Thymus (tissue), 14 donors: ENCODE data around the gene POLR3C. TPM values are rescaled to one million over a fixed set of nuclear protein-coding genes. Genes with fewer than 3 reads are reported as not detected.
A peak's percentile ranks its signal among the peaks of the same experiment; 100 is the strongest.

ENCODE experiments used
- DNase-seq, 9 donors: peaks; one replicate each; pipeline ENCODE4 v3.0.0-alpha.2; 2013; ENCODE audit warnings: low spot score in 9 of 9, low read depth in 6 of 9, missing footprints in 1 of 9
- H3K27ac ChIP-seq, 2 donors: one replicate each; pipeline ENCODE4 v1.5.1; 2013; ENCODE audit warnings: control low read depth in 1 of 2, low read depth in 1 of 2, low read length in 1 of 2, mild to moderate bottlenecking in 1 of 2, moderate library complexity in 1 of 2
- H3K27me3 ChIP-seq, 2 donors: one replicate each; pipeline ENCODE4 v1.5.1; 2013; ENCODE audit warnings: low read length in 1 of 2; ENCODE audit not compliant: control insufficient read depth in 2 of 2, insufficient read depth in 1 of 2
- H3K36me3 ChIP-seq, 2 donors: one replicate each; pipeline ENCODE4 v1.5.1; 2013; ENCODE audit warnings: low read length in 1 of 2, mild to moderate bottlenecking in 1 of 2, moderate library complexity in 1 of 2; ENCODE audit not compliant: control insufficient read depth in 2 of 2, insufficient read depth in 2 of 2
- H3K4me1 ChIP-seq, 2 donors: one replicate each; pipeline ENCODE4 v1.5.1; 2013; ENCODE audit warnings: low read length in 2 of 2; ENCODE audit not compliant: control insufficient read depth in 2 of 2, insufficient read depth in 2 of 2
- H3K4me3 ChIP-seq, 2 donors: one replicate each; pipeline ENCODE4 v1.5.1; 2013; ENCODE audit warnings: low read length in 2 of 2, control low read depth in 1 of 2, mild to moderate bottlenecking in 1 of 2
- H3K9me3 ChIP-seq, 2 donors: one replicate each; pipeline ENCODE4 v1.5.1; 2013; ENCODE audit warnings: low read length in 1 of 2, mild to moderate bottlenecking in 1 of 2; ENCODE audit not compliant: control insufficient read depth in 2 of 2, insufficient read depth in 1 of 2
- WGBS: extraction: QIAGEN DNeasy Blood & Tissue Kit; methylation state at CpG from one replicate; pipeline ENCODE4 v1.1.7; 2013; 5-methylcytosine and 5-hydroxymethylcytosine counted together
- long read RNA-seq, 10 donors: transcript quantifications; one replicate each; lab custom pipeline, GENCODE V29; 2026
- polyA plus RNA-seq: library from polyadenylated mRNA; stranded (reverse); fragments of 200-250 nt; gene quantifications from one replicate; pipeline ENCODE4 v1.2.3, GENCODE V29; 2013
- total RNA-seq: library from RNA; stranded (reverse); fragments of 120-200 nt; gene quantifications from one replicate; pipeline ENCODE4 v1.2.4, GENCODE V29; 2013
- donor health status: healthy.

The POLR3C gene, protein sequence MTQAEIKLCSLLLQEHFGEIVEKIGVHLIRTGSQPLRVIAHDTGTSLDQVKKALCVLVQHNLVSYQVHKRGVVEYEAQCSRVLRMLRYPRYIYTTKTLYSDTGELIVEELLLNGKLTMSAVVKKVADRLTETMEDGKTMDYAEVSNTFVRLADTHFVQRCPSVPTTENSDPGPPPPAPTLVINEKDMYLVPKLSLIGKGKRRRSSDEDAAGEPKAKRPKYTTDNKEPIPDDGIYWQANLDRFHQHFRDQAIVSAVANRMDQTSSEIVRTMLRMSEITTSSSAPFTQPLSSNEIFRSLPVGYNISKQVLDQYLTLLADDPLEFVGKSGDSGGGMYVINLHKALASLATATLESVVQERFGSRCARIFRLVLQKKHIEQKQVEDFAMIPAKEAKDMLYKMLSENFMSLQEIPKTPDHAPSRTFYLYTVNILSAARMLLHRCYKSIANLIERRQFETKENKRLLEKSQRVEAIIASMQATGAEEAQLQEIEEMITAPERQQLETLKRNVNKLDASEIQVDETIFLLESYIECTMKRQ
- total RNA-seq (26.7 TPM), polyA plus RNA-seq (17.2 TPM)
- long read RNA-seq, donor 1, result 0 reads
- long read RNA-seq, donor 2, transcript POLR3C-201 (15 exons, 1,851 nt), result major isoform, 5 of 5 reads
- long read RNA-seq, donor 2, partial matches to known transcripts, result 0 of 5 reads
- long read RNA-seq, donor 2, other reads (novel, unspliced or antisense), result 0 of 5 reads
- long read RNA-seq, donor 3, partial matches to known transcripts, result 0 of 2 reads
- long read RNA-seq, donor 3, other reads (novel, unspliced or antisense), result 0 of 2 reads
- long read RNA-seq, donor 4, partial matches to known transcripts, result 0 of 1 reads
- long read RNA-seq, donor 4, other reads (novel, unspliced or antisense), result 0 of 1 reads
- long read RNA-seq, donor 5, transcript POLR3C-201 (15 exons, 1,851 nt), result major isoform, 11 of 11 reads
- long read RNA-seq, donor 5, partial matches to known transcripts, result 0 of 11 reads
- long read RNA-seq, donor 5, other reads (novel, unspliced or antisense), result 0 of 11 reads
- long read RNA-seq, donor 6, partial matches to known transcripts, result 0 of 3 reads
- long read RNA-seq, donor 6, other reads (novel, unspliced or antisense), result 0 of 3 reads
- long read RNA-seq, donor 7, transcript POLR3C-201 (15 exons, 1,851 nt), result major isoform, 5 of 5 reads
- long read RNA-seq, donor 7, partial matches to known transcripts, result 0 of 5 reads
- long read RNA-seq, donor 7, other reads (novel, unspliced or antisense), result 0 of 5 reads
- long read RNA-seq, donor 8, partial matches to known transcripts, result 0 of 4 reads
- long read RNA-seq, donor 8, other reads (novel, unspliced or antisense), result 0 of 4 reads
- long read RNA-seq, donor 9, transcript POLR3C-201 (15 exons, 1,851 nt), result major isoform, 5 of 5 reads
- long read RNA-seq, donor 9, partial matches to known transcripts, result 0 of 5 reads
- long read RNA-seq, donor 9, other reads (novel, unspliced or antisense), result 0 of 5 reads
- long read RNA-seq, donor 10, partial matches to known transcripts, result 0 of 3 reads
- long read RNA-seq, donor 10, other reads (novel, unspliced or antisense), result 0 of 3 reads

DNA sequence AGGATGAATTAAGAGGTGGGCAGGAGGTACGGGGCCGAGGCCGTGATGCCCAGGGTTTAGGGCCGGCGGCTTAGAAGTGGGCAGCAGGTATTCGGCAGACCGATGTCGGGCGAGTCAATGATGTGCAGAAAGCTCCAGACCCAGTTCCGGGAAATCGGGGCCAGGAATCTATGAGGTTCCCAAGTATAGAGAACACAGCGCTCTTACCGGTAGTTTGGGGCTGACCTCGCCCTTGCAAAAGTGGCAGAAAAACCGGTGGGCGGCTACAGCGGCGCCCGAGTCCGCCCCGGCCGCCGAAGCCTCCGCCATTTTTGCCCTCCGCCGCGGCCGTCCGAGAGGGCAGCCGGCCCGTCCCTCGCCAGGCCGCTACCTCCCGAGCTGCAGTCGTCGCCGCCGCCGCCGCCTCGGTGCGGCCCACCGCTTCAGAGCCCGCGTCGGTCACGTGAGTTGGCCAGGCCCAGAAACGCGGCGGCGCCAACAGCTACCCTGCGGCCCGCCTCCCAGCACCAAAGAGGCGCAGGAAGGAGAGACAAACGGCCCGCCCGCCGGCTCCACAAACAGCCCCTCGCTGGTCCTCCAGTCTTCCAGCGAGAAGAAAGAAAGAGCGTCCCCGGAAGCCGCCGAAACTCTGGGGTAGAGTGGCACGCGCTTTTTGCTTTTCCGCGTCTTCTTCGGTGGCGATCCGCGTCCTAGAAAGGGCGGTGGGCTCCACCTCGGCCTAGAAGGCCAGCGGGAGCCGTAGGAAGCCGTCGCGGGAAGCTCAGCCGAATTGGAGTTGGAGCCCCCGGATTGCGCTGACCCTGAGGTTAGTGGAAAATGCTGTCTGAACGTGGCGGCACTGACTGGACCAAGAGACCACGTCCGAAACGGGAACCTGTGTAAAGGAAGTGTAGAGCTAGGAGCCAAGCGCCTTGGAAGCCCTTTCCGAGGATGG, at the start of gene POLR3C, which contains the start of gene RNF115:
Gene POLR3C, plus strand, starts transcription at position 636 of the 934 bp plus-strand sequence. CDS start 1,577 bp downstream, outside the sequence.
Gene RNF115, minus strand, starts transcription at position 531 of the 934 bp plus-strand sequence. Its CDS starts 222 bp downstream, at position 309.
- Histone ChIP-seq H3K27me3 (no peaks in the 10 kb centered on the region), H3K36me3 (peaks cover 16 to 26% of the 10 kb centered on the region in 2 donors), H3K4me3 (peak within 1 kb of the TSS; percentile 88 to 89), H3K4me1 (peaks cover 0 to 2% of the 10 kb centered on the region in 2 donors), H3K9me3 (no peaks in the 10 kb centered on the region), H3K27ac (peak within 1 kb of the TSS; percentile 71 to 91)
- DNase-seq, result peak in 8 of 9 donors; percentile 51 to 94 (median 86)
- WGBS, result 1% methylated on average over 89 of the region's 89 CpGs

DNA sequence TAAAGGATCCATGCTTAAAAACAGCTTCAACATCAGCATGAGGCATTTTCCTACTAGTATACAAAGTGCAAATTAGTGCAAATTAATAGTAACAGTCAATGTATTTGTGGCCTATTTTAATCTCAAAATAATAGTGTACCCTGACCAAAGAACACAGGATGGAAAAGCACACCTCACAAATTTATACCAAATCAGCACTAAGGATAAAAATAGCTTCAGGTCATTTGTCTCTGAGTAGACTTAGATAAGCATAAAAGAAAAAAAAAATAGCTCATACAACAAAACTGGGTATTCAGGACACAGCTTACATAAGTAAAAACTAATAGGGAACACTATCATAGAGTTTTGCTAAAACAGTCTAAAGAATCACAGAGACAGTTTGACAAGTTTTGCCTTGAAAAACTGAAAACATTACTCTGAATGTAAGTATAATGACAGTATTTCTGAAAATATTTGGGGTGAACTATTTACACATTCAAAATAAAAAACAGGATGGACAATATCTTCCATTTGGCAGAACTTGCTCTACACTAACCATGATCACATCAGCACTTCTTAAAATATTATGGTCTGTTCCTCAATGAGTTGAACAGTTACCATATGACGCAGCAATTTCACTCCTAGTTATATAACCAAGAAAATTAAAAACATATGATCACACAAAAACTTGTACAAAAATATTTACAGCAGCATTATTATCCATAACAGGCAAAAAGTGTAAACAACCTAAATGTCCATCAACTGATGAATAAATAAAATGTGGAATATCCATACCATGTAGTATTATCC, 46.4 kb upstream of the POLR3C start:
- Histone ChIP-seq H3K36me3 (peaks cover 1 to 6% of the 10 kb centered on the region in 2 donors), H3K4me1 (no peaks in the 10 kb centered on the region), H3K9me3 (no peaks in the 10 kb centered on the region), H3K27me3 (no peaks in the 10 kb centered on the region), H3K27ac (no peak overlapping the region), H3K4me3 (no peak overlapping the region)
- DNase-seq, result no peak
- WGBS, result 98% methylated on average over 1 of the region's 1 CpG

DNA sequence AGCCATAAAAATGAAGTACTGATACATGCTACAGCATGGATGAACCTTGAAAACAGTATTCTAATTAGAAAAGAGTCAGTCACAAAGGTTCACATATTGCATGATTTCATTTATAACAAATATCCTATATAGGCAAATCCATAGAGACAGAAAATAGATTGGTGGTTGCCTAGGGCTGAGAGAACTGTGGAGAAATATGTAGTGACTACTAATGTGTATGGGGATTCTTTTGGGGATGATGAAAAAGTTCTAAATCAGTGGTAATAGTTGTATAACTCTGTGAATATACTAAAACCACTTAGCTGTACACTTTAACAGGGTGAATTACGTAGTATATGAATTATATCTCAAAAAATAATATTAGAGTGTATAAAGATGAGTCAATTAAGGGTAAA, 45.9 kb upstream of the POLR3C start:
- 97% methylated on average over 1 of the region's 1 CpG for WGBS
- peaks cover 0 to 6% of the 10 kb centered on the region in 2 donors for H3K36me3 ChIP-seq
- no peaks in the 10 kb centered on the region for H3K9me3 ChIP-seq
- no peak overlapping the region for H3K4me3 ChIP-seq
- DNase-seq, result no peak
- no peaks in the 10 kb centered on the region for H3K27me3 ChIP-seq
- no peaks in the 10 kb centered on the region for H3K4me1 ChIP-seq
- no peak overlapping the region for H3K27ac ChIP-seq

DNA sequence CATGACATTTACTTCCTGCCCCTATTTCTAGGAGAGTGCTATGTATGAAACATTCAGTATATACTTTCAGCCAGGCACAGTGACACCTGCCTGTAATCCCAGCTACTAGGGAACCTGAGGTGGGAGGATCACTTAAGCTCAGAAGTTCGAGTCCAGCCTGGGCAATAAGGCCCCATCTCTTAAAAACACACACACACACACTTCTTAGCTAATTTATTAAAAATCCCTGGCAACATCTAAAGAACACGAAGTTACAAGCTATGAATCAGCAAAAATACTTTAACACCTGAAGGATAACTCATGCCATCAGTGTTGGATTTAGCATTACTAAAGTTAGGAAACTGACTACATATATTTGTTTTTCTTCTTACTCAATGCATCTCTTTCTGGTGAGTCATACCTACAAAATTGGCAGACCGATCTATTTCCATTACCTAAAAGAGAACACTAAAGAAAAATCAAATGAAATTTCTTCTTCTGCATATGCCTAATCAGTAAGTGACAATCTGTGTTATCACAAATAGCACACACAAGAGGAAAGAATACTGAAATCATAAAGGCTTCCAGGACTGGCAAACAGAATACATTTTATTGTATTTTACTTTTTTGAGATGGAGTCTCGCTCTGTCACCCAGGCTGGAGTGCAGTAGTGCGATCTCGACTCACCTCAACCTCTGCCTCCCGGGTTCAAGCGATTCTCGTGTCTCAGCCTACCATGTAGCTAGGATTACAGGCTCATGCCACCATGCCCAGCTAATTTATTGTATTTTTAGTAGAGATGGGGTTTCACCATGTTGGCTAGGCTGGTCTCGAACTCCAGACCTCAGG, 41.5 kb upstream of the POLR3C start:
- no peak for DNase-seq
- H3K27me3 ChIP-seq, result no peaks in the 10 kb centered on the region
- H3K27ac ChIP-seq, result no peak overlapping the region
- H3K4me3 ChIP-seq, result no peak overlapping the region
- H3K4me1 ChIP-seq, result no peaks in the 10 kb centered on the region
- H3K36me3 ChIP-seq, result peaks cover 4 to 6% of the 10 kb centered on the region in 2 donors
- 96% methylated on average over 10 of the region's 10 CpGs for WGBS
- no peaks in the 10 kb centered on the region for H3K9me3 ChIP-seq

DNA sequence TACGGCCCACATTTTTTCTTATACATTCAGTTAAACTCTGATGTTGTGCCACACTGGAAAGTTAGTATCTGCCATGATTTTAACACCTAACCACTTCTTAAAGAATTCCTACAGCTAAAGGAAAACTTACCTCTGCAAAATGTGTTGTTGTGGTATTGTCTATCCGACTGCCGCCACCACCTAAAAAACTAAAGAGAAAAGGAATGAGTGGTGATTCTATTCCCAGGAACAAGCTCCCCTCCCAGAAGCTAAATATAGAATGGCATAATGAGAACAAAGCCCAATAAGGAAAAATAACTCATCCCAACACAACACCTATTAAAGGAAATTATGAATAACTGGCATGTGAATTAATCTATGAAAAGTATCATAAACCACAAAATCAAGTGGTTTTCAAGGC, 39.6 kb upstream of the POLR3C start:
- Histone ChIP-seq H3K36me3 (peaks cover 10 to 12% of the 10 kb centered on the region in 2 donors), H3K27me3 (no peaks in the 10 kb centered on the region), H3K4me1 (no peaks in the 10 kb centered on the region), H3K9me3 (no peaks in the 10 kb centered on the region), H3K4me3 (no peak overlapping the region), H3K27ac (no peak overlapping the region)
- WGBS, result 98% methylated on average over 3 of the region's 3 CpGs
- no peak for DNase-seq

DNA sequence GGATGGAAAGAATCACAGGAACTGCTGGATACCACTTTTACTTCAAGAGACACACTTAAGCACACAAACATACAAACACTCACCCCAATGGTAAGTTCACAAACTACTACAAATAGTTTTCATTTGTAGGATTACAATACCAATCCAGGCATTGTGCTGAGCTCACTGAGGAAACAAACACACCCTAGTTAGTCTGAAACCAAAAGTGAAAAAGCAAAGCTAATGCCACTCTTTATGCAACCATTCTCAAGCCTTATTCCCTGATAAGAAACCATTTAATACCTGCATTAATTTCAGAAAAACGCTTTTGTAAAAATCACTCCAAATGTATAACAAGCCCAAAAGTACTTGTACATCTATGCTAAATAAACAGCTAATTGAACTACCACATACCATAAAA, 38.5 kb upstream of the POLR3C start:
- Histone ChIP-seq H3K4me3 (no peak overlapping the region), H3K27ac (no peak overlapping the region), H3K4me1 (no peaks in the 10 kb centered on the region), H3K9me3 (no peaks in the 10 kb centered on the region), H3K27me3 (no peaks in the 10 kb centered on the region), H3K36me3 (peaks cover 10 to 12% of the 10 kb centered on the region in 2 donors)
- WGBS, result 95% methylated on average over 1 of the region's 1 CpG
- no peak for DNase-seq

DNA sequence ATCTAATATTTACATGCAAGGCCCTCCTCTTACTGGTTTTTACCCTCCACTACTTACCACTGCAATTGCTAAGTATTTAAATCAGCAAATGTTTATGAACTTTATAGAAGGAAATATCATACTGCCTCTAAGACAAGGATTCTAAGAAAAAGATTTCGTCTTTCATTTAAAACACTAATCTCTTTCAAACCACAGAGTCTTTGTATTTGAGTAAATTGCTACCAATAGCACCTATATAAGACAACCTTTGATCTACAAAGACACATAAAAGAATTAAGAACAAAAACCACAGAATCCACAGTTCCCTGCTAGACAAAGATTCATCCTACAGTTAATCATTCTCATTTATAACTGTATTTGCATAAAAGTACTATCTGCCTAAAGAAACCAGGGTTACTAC, 37.7 kb upstream of the POLR3C start:
- 0% methylated on average over 1 of the region's 1 CpG for WGBS
- H3K36me3 ChIP-seq, result peaks cover 6 to 12% of the 10 kb centered on the region in 2 donors
- no peaks in the 10 kb centered on the region for H3K27me3 ChIP-seq
- DNase-seq, result no peak
- H3K9me3 ChIP-seq, result no peaks in the 10 kb centered on the region
- H3K4me3 ChIP-seq, result no peak overlapping the region
- H3K4me1 ChIP-seq, result no peaks in the 10 kb centered on the region
- H3K27ac ChIP-seq, result no peak overlapping the region
